Stimulated activated CD8-positive, alpha-beta memory T cell treated with anti-CD3 and anti-CD28 coated beads, Interleukin-15, amount 100 ng/mL, for 1 hour (primary cell): Measurements from ENCODE around the gene CCDC137.

Experiments used
- DNase-seq: peaks from one replicate; pipeline ENCODE4 v3.0.0-alpha.2; 2020; ENCODE audit warnings: low read depth

Gene CCDC137

GRCh38 chr17:81683584-81684441, 17.3 kb downstream of the CCDC137 start, which contains the start of the genes ARL16 and HGS:
Gene ARL16, minus strand, starts transcription at chr17:81683797. Its CDS starts 44 bp downstream, at chr17:81683753.
Gene HGS, plus strand, starts transcription at chr17:81684011. Its CDS starts 56 bp downstream, at chr17:81684067.
- DNase-seq: peak; percentile 94

DNA sequence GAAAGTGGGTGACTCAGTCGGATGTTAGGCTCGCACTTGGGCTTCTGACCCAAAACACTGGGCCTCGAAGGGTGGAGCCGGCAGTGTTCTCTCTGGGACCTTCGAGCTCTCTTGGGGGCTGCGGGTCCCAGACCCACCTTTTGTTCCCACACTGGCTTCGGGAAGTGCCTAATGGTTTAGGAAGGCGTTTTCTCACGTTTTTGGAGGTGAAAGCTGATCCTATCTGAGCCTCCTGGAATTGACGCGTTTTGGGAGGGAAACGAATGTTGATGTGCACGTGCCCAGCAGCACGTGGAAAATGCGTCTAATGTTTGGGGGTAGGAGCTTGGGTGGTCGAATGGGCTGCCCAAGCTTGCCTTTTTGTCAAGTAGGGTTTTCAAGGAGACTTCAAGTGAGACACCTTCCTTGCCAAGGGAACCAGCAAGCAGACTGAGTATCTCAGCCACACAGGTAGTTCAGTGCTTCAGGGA, 17.9 kb downstream of the CCDC137 start:
- no peak for DNase-seq

DNA sequence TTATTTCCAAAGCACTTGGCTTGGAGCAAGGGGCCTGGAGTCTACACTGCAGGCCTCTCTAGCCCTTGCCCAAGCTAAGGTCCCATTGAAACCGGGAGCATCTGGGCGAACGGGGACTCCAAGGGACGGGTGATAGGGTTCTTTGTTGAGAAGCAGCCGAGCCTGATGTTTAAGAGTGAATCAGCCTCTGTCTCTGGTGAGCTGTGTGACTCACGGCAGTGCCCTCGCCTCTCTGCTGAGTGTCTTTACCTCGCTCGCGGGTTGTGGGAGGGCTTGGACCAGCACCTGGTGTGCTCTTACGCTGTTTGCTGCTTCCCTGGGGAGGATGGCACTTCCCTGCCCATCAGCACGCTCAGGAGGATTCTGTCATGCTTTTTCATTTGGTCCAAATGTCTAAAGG, 18.6 kb downstream of the CCDC137 start:
- DNase-seq: no peak

DNA sequence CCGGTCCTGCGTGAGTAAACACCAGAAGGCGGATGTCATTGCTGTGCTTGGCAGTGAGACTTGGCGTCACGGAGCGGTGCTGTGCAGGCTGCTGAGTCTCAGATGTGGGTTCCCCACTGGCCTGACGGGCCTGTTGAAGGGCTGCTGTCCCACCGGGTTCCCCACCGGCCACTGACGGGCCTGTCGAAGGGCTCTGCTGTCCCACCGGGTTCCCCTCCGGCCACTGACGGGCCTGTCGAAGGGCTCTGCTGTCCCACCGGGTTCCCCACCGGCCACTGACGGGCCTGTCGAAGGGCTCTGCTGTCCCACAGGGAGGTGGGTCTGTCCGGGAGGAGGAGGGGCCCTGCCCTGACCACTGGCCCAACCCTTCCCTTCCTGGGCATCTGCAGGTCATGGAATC, 20.1 kb downstream of the CCDC137 start:
- DNase-seq: no peak

DNA sequence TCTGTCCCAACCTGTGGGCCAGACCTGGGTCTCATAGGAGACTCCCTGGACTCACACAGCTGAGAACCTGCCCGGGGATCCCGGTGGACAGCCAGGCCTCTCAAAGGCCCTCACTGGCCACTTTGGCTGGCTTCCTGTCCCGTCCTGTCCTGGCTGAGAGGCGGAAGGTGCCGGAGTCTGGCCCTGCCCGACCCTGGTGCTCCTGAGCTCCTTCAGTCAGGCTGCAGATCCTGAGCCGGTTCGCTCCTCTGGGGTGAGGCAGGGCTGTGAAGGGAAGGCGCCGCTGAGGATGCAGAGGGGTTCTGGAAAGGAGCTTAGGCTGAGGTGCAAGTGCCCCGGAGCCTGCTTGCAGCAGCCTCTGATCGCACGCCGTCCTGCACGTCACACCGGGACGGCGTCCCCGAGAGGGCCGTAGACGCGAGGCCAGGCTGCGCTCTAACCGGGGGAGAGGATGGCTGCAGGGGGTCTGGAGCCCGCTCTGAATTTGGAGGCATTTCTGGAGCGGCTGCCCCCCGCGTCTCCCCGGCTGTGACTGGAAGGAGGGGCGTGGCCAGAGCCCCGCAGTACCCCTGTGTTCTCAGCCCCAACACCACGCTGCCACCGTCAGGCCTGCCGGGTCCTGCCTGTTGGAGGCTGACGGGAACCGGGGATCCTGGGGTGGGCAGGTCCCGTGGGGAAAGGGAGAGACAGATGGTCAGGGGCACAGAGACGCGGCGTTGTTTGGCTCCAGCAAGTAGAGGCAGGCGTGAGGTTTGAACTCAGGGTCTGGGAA, 21.4 kb downstream of the CCDC137 start:
- DNase-seq: no peak

DNA sequence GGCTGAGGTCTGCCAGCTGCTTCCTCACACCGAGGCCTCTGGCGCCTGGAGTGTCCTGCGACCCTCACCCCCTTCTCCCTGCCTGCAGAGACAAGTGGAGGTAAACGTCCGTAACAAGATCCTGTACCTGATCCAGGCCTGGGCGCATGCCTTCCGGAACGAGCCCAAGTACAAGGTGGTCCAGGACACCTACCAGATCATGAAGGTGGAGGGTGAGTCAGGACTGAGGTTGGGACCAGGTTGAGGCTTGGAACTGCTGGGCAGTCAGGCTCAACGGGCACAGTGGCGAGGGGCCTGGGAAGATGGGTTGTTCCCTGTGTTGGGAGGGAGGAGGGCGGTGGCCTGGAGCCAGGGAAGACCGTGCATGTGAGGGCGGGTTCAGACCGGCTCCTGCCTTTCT, 22.1 kb downstream of the CCDC137 start:
- DNase-seq: no peak

DNA sequence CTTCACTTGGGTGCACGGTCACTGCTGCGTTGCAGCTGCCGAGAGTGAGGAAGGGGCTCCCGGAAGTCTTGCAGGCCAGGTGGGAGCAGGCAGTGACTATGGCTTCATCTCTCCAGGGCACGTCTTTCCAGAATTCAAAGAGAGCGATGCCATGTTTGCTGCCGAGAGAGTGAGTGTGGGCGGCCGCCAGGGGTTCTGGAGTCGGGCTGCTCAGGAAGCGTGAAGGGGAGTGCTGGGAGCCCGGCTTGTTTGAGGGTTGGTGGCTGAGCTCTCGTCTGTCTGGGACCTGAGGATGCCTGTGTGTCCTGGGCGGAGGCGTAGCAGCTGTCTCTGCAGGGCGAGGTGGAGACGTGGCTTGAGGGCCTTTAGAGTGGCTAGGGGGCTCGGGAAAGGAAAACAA, 23.5 kb downstream of the CCDC137 start:
- DNase-seq: no peak

- DNase-seq: no peak
Measured at GRCh38 chr17:81690549-81690948, 24.0 kb downstream of the CCDC137 start.

GRCh38 chr17:81691196-81691595, 24.7 kb downstream of the CCDC137 start:
- DNase-seq: no peak

- no peak for DNase-seq
Measured at GRCh38 chr17:81691608-81692007, 25.1 kb downstream of the CCDC137 start.

GRCh38 chr17:81693509-81694210, 27.1 kb downstream of the CCDC137 start:
- no peak for DNase-seq

GRCh38 chr17:81694810-81695209, 28.3 kb downstream of the CCDC137 start:
- DNase-seq: no peak

DNA sequence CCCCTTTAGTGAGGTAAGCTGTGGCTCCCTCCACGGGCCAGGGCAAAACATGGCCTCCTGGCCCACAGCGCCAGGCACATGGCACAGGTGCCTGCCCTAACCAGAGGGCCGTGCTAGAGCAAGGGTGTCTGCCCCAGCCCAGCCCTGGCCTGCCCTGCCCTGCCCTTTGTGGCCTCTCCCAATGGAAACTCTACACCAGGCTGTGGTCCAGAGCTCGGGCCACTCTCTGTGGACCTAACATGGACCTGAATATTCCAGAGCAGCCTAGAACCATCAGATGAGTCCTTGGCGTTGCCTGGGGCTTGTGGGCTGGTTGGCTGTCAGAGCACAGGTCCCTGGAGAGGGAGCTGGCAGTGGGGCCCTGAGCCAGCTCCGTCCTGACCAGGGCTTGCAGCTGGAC, 28.7 kb downstream of the CCDC137 start:
- no peak for DNase-seq

DNA sequence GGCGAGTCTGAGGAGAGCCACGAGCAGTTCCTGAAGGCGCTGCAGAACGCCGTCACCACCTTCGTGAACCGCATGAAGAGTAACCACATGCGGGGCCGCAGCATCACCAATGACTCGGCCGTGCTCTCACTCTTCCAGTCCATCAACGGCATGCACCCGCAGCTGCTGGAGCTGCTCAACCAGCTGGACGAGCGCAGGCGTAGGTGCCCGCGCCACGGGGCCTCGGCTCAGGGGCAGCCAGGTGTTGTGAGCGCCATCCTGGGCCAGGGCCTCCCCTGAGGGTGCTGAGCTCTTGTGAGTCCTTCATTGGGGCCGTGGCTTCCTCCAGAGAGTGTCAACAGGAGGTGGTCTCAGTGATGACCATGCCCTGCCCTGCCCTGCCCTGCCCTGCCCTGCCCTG, 29.3 kb downstream of the CCDC137 start:
- no peak for DNase-seq

DNA sequence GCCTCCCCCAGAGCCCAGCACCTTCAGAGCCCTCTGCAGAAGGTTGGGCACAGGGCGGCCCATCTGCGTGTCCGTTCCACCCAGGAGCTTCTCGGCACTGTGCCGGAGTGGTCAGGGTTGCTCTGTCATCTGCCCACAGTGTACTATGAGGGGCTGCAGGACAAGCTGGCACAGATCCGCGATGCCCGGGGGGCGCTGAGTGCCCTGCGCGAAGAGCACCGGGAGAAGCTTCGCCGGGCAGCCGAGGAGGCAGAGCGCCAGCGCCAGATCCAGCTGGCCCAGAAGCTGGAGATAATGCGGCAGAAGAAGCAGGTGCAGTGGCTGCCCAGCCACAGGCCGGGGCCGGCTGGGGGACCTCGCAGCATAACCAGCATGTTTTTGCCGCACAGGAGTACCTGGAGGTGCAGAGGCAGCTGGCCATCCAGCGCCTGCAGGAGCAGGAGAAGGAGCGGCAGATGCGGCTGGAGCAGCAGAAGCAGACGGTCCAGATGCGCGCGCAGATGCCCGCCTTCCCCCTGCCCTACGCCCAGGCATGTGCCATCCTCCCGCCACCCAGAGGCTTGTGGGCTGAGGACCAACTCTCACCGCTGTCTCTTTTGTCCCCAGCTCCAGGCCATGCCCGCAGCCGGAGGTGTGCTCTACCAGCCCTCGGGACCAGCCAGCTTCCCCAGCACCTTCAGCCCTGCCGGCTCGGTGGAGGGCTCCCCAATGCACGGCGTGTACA, 29.8 kb downstream of the CCDC137 start:
- no peak for DNase-seq

DNA sequence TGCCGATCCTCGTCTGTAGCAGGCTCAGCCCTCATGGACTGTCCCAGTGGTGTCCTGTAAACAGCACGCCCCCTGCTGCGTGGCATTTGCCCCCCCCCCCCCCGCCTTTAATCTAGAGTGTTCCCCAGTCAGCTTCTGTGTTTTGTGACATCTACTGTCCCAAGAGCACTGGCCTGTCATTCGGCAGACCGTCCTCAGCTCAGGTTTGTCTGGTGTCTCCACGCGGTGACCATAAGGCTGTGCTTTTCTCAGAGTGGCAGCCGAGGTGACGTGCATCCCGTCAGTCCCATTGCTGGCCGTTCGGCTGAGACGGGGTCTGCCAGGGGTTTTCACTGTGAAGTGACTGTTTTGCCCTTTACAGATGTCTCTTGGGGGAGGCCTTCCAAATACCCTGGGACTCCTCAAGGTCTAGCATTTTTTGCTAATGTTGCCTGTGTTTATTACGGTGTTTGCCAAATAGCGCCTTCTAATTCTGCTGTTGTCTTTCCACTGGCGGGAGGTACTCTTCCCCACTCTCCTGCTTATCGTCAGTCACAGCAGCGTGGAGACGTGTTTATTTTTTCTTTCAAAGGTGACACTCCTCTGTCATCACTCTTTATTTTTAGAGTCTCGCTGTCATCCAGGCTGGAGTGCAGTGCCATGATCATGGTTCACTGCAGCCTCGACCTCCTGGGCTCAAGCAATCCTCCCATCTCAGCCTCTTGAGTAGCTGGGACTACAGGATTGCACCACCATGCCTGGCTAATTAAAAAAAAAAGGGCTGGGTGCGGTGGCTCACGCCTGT, 30.9 kb downstream of the CCDC137 start:
- no peak for DNase-seq

DNA sequence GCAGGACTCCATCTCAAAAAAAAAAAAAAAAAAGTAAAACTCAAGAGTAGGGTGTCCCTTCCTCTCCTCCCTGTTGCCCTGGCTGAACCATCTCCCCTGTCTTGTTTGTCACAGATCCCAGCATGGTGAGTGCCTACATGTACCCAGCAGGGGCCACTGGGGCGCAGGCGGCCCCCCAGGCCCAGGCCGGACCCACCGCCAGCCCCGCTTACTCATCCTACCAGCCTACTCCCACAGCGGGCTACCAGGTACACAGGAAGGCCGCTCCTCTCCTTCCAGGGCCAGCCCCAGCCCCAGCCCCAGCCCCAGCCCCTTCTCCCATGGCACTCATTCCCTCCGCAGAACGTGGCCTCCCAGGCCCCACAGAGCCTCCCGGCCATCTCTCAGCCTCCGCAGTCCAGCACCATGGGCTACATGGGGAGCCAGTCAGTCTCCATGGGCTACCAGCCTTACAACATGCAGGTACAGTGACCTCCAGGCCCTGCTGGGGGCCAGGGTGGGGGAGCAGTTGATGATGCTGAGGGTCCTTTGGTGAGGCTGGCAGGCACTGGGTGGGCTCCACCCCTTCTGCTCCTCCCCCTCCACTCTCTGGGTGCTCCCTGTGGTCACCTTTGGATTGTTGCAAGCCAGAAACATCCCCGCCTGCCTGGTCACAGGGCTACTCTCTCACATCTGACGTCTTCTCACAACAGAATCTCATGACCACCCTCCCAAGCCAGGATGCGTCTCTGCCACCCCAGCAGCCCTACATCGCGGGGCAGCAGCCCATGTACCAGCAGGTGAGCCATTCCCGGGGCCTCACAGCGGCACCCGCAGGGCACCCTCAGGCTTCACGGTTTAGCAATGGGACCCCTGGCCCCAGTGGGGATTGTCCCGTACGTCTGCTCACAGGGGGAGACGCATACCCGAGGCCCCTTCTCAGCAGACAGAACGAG, 34.1 kb downstream of the CCDC137 start:
- DNase-seq: no peak

GRCh38 chr17:81701288-81702071, 34.9 kb downstream of the CCDC137 start:
- no peak for DNase-seq
